Effector CD4-positive, alpha-beta T cell (primary cell): ENCODE results near the gene MBP.
"Not testable (repeated sequence)": the region's sequence is repeated elsewhere in the genome, so short reads cannot be mapped to it uniquely, and the experiment has no call there.

Source experiments
- DNase-seq: peaks from one replicate; pipeline ENCODE4 v3.0.0-alpha.2; 2020

MBP gene

GRCh38 chr18:76959605-76960004, 173.0 kb downstream of the MBP start:
- no peak for DNase-seq

GRCh38 chr18:76958692-76959341, 173.8 kb downstream of the MBP start:
- DNase-seq = no peak

- DNase-seq = no peak
Observed at GRCh38 chr18:76957384-76958355, 174.9 kb downstream of the MBP start.

GRCh38 chr18:76956648-76957047, 175.9 kb downstream of the MBP start:
- no peak for DNase-seq

GRCh38 chr18:76955524-76956170, 176.9 kb downstream of the MBP start:
- DNase-seq = no peak

GRCh38 chr18:76953583-76954233, 178.9 kb downstream of the MBP start:
- no peak for DNase-seq

- no peak for DNase-seq
Observed at GRCh38 chr18:76953156-76953555, 179.4 kb downstream of the MBP start.

GRCh38 chr18:76952747-76953146, 179.8 kb downstream of the MBP start:
- DNase-seq = no peak

GRCh38 chr18:76951456-76952247, 180.9 kb downstream of the MBP start:
- DNase-seq = no peak

- DNase-seq = no peak
Observed at GRCh38 chr18:76948345-76948744, 184.2 kb downstream of the MBP start.

GRCh38 chr18:76944346-76944745, 188.2 kb downstream of the MBP start:
- not testable (repeated sequence) for DNase-seq

GRCh38 chr18:76943542-76944339, 188.8 kb downstream of the MBP start:
- no peak for DNase-seq

GRCh38 chr18:76941284-76941683, 191.3 kb downstream of the MBP start:
- DNase-seq = no peak

GRCh38 chr18:76938619-76939018, 194.0 kb downstream of the MBP start:
- DNase-seq = no peak

GRCh38 chr18:76937597-76937996, 195.0 kb downstream of the MBP start:
- DNase-seq = no peak

GRCh38 chr18:76936877-76937276, 195.7 kb downstream of the MBP start:
- DNase-seq = no peak

- no peak for DNase-seq
Observed at GRCh38 chr18:76935722-76936337, 196.8 kb downstream of the MBP start.

- DNase-seq = no peak
Observed at GRCh38 chr18:76932026-76932819, 200.4 kb downstream of the MBP start.

- DNase-seq = no peak
Observed at GRCh38 chr18:76931171-76931570, 201.4 kb downstream of the MBP start.
